ENCODE results near the gene PRR5L.

GRCh38 chr11:36500315-36500721, 204.2 kb downstream of the PRR5L start:
- TF ChIP-seq POLR2AphosphoS5 (IDR thresholded peaks at IDR 0.05; ENCODE audit: low read depth), result no peak
- TF ChIP-seq CREB1 (CRISPR knock-in tag; IDR thresholded peaks at IDR 0.05; ENCODE audit: low read depth), result no peak
- no peak for TF ChIP-seq CTCF (conservative IDR thresholded peaks at IDR 0.05; ENCODE audit: low read depth in 2 of 2)
- TF ChIP-seq REST (IDR thresholded peaks at IDR 0.05; ENCODE audit: unreplicated experiment), result no peak
- TF ChIP-seq EZH2 (IDR thresholded peaks at IDR 0.05; ENCODE audit: low read depth, unreplicated experiment), result no peak
- TF ChIP-seq JUNB (IDR thresholded peaks at IDR 0.05; ENCODE audit: unreplicated experiment), result no peak
- TF ChIP-seq STAT1 (IDR thresholded peaks at IDR 0.05; ENCODE audit: unreplicated experiment), result no peak
- no peak for TF ChIP-seq EZH2phosphoT487 (IDR thresholded peaks at IDR 0.05; ENCODE audit: unreplicated experiment)
- TF ChIP-seq NANOG (IDR thresholded peaks at IDR 0.05; ENCODE audit: borderline replicate concordance), result no peak
- TF ChIP-seq ZNF331 (CRISPR knock-in tag; IDR thresholded peaks at IDR 0.05; ENCODE audit: low read depth), result no peak

Measured in GM23338 (cell line).